GM23338 (cell line): ENCODE results near the gene MFNG. TPM values are rescaled to one million over a fixed set of nuclear protein-coding genes. Genes with fewer than 3 reads are reported as not detected.

Experiments
- ATAC-seq: fragments of 200-7000 bp; cut with Tn5 transposase; 3 replicates; pipeline ENCODE4 v1.9.1; 2020
- DNase-seq: peaks from one replicate; pipeline ENCODE4 v3.0.0-alpha.2; 2015; ENCODE audit warnings: low spot score
- H2AFZ ChIP-seq: fragments of 200-600 bp; sonication (generic); 2 replicates; pipeline ENCODE4 v1.8.0; 2016; ENCODE audit warnings: antibody characterized with exemption, mild to moderate bottlenecking, moderate library complexity
- H3F3A ChIP-seq: fragments of 200-600 bp; sonication (generic); replicated peaks from 2 replicates; pipeline ENCODE4 v1.8.0; 2017; ENCODE audit warnings: antibody characterized with exemption, mixed run types, low read depth
- H3K27ac ChIP-seq: fragments of 200-600 bp; sonication (generic); 2 replicates; pipeline ENCODE4 v1.6.1; 2016; ENCODE audit warnings: low read depth
- H3K27me3 ChIP-seq: fragments of 200-600 bp; sonication (generic); 2 replicates; pipeline ENCODE4 v1.8.0; 2016; ENCODE audit warnings: mild to moderate bottlenecking, mixed run types, moderate library complexity; ENCODE audit not compliant: insufficient read depth
- H3K36me3 ChIP-seq: fragments of 200-600 bp; sonication (generic); 2 replicates; pipeline ENCODE4 v1.8.0; 2016; ENCODE audit warnings: mild to moderate bottlenecking; ENCODE audit not compliant: insufficient read depth
- H3K4me1 ChIP-seq: fragments of 200-600 bp; sonication (generic); 2 replicates; pipeline ENCODE4 v1.8.0; 2016; ENCODE audit warnings: mild to moderate bottlenecking, moderate library complexity; ENCODE audit not compliant: insufficient read depth
- H3K4me2 ChIP-seq: fragments of 200-600 bp; sonication (generic); 2 replicates; pipeline ENCODE4 v1.7.1; 2017; ENCODE audit warnings: mixed run types
- H3K4me3 ChIP-seq: fragments of 200-600 bp; sonication (generic); 2 replicates; pipeline ENCODE4 v1.6.1; 2016; ENCODE audit warnings: mixed run types
- H3K79me2 ChIP-seq: fragments of 200-600 bp; sonication (generic); replicated peaks from 2 replicates; pipeline ENCODE4 v1.8.0; 2017; ENCODE audit warnings: mild to moderate bottlenecking; ENCODE audit not compliant: insufficient read depth
- H3K9me2 ChIP-seq: fragments of 200-600 bp; sonication (generic); 2 replicates; pipeline ENCODE4 v1.8.0; 2017; ENCODE audit not compliant: insufficient read depth
- H4K20me1 ChIP-seq: fragments of 200-600 bp; sonication (generic); replicated peaks from 2 replicates; pipeline ENCODE4 v1.8.0; 2017; ENCODE audit warnings: mild to moderate bottlenecking; ENCODE audit not compliant: insufficient read depth
- H3K27ac Mint-ChIP-seq: 2 replicates; pipeline ENCODE4 v1.8.0; 2020; ENCODE audit warnings: inconsistent platforms, mild to moderate bottlenecking, moderate library complexity, mixed read lengths
- H3K27me3 Mint-ChIP-seq: 3 replicates; pipeline ENCODE4 v1.8.0; 2022; ENCODE audit warnings: low read depth, mild to moderate bottlenecking, moderate library complexity, mixed read lengths, inconsistent platforms; ENCODE audit not compliant: insufficient read depth, poor library complexity
- H3K36me3 Mint-ChIP-seq: 3 replicates; pipeline ENCODE4 v1.8.0; 2021; ENCODE audit warnings: low read depth, mild to moderate bottlenecking, inconsistent platforms, moderate library complexity, mixed read lengths
- H3K4me1 Mint-ChIP-seq: 3 replicates; pipeline ENCODE4 v1.8.0; 2020; ENCODE audit warnings: mild to moderate bottlenecking, inconsistent platforms, mixed read lengths
- H3K4me3 Mint-ChIP-seq: 3 replicates; pipeline ENCODE4 v1.8.0; 2021; ENCODE audit warnings: moderate library complexity, mild to moderate bottlenecking, inconsistent platforms, mixed read lengths
- H3K9me3 Mint-ChIP-seq: 3 replicates; pipeline ENCODE4 v1.8.0; 2020; ENCODE audit warnings: moderate library complexity, mild to moderate bottlenecking, inconsistent platforms, mixed read lengths
- CREB1 ChIP-seq: fragments of 250-450 bp; sonication (Bioruptor Pico); IDR thresholded peaks from 2 replicates; pipeline ENCODE4 v1.5.0; 2020; ENCODE audit warnings: low read depth, mild to moderate bottlenecking, moderate library complexity
- EZH2 ChIP-seq: fragments of 200-600 bp; sonication (generic); IDR thresholded peaks from one replicate; pipeline ENCODE4 v1.8.0; 2017; ENCODE audit warnings: antibody characterized with exemption, mild to moderate bottlenecking, low read depth; ENCODE audit not compliant: unreplicated experiment
- NANOG ChIP-seq: IDR thresholded peaks from 2 replicates; pipeline ENCODE4 v1.6.1; 2016; ENCODE audit warnings: antibody characterized with exemption, borderline replicate concordance
- POLR2AphosphoS5 ChIP-seq: IDR thresholded peaks from 2 replicates; pipeline ENCODE4 v1.6.1; 2016; ENCODE audit warnings: antibody characterized with exemption, low read depth
- STAT1 ChIP-seq: IDR thresholded peaks from one replicate; pipeline ENCODE4 v1.6.1; 2016; ENCODE audit warnings: antibody characterized with exemption; ENCODE audit not compliant: unreplicated experiment
- polyA plus RNA-seq: library from polyadenylated mRNA; unstranded; fragments of >200 nt; fragmentation: Nextera tagmentation; extraction: Ambion mirVana; gene quantifications from 2 replicates; pipeline ENCODE4 v1.2.1, GENCODE V29; 2016
- total RNA-seq: library from RNA; depleted of rRNA; stranded (reverse); fragments of >200 nt; shearing (Covaris generic); gene quantifications from 2 replicates; pipeline ENCODE4 v1.2.3, GENCODE V29; 2014
- TF ChIP-seq, protein P1 (sequence below): IDR thresholded peaks from one replicate; pipeline ENCODE4 v1.6.1; 2018; ENCODE audit warnings: antibody characterized with exemption; ENCODE audit not compliant: unreplicated experiment
- TF ChIP-seq, protein P2 (sequence below), 2 experiments: fragments of 200-600 bp in 1 of 2; sonication (generic) in 1 of 2; conservative IDR thresholded peaks; 2 replicates each; pipeline versions ENCODE4 v1.5.1 to v1.6.1; 2016 to 2017; ENCODE audit warnings: antibody characterized with exemption in 2 of 2, low read depth in 2 of 2, mild to moderate bottlenecking in 2 of 2, moderate library complexity in 1 of 2
- TF ChIP-seq, protein P3 (sequence below): IDR thresholded peaks from 2 replicates; pipeline ENCODE4 v1.6.1; 2016; ENCODE audit warnings: antibody characterized with exemption

The MFNG gene
- total and polyA plus RNA-seq, 2 experiments from 2014 or later, result 1.4 to 1.9 TPM

DNA sequence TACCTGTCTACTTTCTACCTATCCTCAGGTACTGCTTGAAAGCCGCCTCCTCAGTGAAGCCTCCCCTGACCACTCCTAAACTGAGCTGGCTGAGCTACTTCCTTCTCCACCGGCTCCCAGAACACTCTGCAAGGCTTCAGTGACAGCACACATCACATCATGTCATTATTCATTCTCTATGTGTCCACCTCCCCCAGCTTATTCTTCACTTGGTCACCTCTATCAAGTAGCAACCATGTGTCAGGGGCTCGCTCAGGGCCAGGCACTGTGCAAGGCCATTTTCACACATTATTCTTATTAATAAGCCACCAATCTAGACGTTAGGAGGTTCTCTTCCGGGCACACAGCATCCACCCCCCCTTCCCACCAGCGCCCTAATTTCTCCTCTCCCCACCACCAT is 55.2 kb downstream of the MFNG start:
- peaks cover 30% of the 10 kb centered on the region for H3K27me3 ChIP-seq
- H3K36me3 Mint-ChIP-seq, result no peaks in the 10 kb centered on the region
- H3K4me1 ChIP-seq, result peaks cover 8% of the 10 kb centered on the region; the same call in 1 of the 2 replicates
- no peaks in the 10 kb centered on the region for H3K36me3 ChIP-seq
- no peak overlapping the region for H3K4me2 ChIP-seq
- peaks cover 7% of the 10 kb centered on the region for H3F3A ChIP-seq
- no peak overlapping the region for H3K27ac ChIP-seq
- H3K79me2 ChIP-seq, result no peaks in the 10 kb centered on the region
- no peaks in the 10 kb centered on the region for H3K9me3 Mint-ChIP-seq
- no peak overlapping the region for H3K4me3 Mint-ChIP-seq
- TF ChIP-seq EZH2 (no peak), POLR2AphosphoS5 (no peak), CREB1 (CRISPR knock-in tag) (no peak), STAT1 (no peak), NANOG (no peak)
- TF ChIP-seq, protein P1, sequence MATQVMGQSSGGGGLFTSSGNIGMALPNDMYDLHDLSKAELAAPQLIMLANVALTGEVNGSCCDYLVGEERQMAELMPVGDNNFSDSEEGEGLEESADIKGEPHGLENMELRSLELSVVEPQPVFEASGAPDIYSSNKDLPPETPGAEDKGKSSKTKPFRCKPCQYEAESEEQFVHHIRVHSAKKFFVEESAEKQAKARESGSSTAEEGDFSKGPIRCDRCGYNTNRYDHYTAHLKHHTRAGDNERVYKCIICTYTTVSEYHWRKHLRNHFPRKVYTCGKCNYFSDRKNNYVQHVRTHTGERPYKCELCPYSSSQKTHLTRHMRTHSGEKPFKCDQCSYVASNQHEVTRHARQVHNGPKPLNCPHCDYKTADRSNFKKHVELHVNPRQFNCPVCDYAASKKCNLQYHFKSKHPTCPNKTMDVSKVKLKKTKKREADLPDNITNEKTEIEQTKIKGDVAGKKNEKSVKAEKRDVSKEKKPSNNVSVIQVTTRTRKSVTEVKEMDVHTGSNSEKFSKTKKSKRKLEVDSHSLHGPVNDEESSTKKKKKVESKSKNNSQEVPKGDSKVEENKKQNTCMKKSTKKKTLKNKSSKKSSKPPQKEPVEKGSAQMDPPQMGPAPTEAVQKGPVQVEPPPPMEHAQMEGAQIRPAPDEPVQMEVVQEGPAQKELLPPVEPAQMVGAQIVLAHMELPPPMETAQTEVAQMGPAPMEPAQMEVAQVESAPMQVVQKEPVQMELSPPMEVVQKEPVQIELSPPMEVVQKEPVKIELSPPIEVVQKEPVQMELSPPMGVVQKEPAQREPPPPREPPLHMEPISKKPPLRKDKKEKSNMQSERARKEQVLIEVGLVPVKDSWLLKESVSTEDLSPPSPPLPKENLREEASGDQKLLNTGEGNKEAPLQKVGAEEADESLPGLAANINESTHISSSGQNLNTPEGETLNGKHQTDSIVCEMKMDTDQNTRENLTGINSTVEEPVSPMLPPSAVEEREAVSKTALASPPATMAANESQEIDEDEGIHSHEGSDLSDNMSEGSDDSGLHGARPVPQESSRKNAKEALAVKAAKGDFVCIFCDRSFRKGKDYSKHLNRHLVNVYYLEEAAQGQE, result no peak
- TF ChIP-seq, protein P2, sequence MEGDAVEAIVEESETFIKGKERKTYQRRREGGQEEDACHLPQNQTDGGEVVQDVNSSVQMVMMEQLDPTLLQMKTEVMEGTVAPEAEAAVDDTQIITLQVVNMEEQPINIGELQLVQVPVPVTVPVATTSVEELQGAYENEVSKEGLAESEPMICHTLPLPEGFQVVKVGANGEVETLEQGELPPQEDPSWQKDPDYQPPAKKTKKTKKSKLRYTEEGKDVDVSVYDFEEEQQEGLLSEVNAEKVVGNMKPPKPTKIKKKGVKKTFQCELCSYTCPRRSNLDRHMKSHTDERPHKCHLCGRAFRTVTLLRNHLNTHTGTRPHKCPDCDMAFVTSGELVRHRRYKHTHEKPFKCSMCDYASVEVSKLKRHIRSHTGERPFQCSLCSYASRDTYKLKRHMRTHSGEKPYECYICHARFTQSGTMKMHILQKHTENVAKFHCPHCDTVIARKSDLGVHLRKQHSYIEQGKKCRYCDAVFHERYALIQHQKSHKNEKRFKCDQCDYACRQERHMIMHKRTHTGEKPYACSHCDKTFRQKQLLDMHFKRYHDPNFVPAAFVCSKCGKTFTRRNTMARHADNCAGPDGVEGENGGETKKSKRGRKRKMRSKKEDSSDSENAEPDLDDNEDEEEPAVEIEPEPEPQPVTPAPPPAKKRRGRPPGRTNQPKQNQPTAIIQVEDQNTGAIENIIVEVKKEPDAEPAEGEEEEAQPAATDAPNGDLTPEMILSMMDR (conservative IDR thresholded peaks at IDR 0.05; ENCODE audit: low read depth in 2 of 2), result no peak
- TF ChIP-seq, protein P3, sequence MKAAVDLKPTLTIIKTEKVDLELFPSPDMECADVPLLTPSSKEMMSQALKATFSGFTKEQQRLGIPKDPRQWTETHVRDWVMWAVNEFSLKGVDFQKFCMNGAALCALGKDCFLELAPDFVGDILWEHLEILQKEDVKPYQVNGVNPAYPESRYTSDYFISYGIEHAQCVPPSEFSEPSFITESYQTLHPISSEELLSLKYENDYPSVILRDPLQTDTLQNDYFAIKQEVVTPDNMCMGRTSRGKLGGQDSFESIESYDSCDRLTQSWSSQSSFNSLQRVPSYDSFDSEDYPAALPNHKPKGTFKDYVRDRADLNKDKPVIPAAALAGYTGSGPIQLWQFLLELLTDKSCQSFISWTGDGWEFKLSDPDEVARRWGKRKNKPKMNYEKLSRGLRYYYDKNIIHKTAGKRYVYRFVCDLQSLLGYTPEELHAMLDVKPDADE, result no peak
- DNase-seq (no peak), ATAC-seq (no peak)
- no peak overlapping the region for H2AFZ ChIP-seq
- no peaks in the 10 kb centered on the region for H3K9me2 ChIP-seq
- peaks cover 34% of the 10 kb centered on the region for H3K27me3 Mint-ChIP-seq
- H3K27ac Mint-ChIP-seq, result no peak overlapping the region
- no peaks in the 10 kb centered on the region; the same call in 1 of the 2 replicates for H4K20me1 ChIP-seq
- no peak overlapping the region for H3K4me3 ChIP-seq
- H3K4me1 Mint-ChIP-seq, result peaks cover 10% of the 10 kb centered on the region
